ENCODE data around the gene HSPA2.

HSPA2 gene

GRCh38 chr14:64540208-64541202 is at the start of gene HSPA2:
Gene HSPA2, plus strand, starts transcription at chr14:64540741. Its CDS starts 109 bp downstream, at chr14:64540850.
- DNase-seq: peak; percentile 99

GRCh38 chr14:64491637-64492036 is 48.9 kb upstream of the HSPA2 start:
- DNase-seq: no peak

DNA sequence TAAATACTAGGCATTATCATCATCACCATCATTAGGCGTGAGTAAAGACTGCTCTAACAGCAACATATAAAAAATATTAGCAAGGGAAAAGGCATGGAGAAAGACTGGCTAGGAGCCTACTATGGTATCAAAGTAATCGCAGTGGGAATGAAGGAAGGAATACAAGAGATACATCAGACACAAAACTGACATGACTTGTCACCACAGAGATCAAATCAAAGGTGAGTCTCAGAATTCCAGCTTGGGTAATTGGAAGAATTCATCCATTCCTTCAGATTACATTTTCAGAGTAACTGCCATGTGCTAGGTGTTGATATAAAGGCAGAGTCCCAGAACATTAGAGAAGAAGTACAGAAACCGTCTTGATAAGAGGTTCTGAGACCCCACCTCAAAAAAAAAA is 47.1 kb upstream of the HSPA2 start:
- DNase-seq: no peak

DNA sequence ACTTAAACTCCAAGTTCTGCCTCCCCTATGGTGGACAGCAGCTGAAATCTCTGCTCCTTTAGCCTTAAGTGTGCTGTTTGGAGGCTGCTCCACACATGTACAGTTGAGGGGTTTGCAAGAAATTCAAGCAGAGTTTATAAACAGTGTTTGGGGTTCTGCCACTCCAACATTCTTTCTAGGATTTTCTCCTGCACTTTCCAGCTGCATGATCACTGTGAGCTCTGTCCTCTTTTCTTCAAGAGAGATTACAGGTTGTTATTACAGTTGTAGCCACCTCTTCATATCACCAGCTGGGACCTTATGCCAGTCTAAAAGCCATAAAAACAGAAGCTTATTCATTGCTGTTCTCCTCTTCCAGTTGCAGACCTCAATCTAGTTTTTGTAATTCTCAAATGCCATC is 45.3 kb upstream of the HSPA2 start:
- no peak for DNase-seq

GRCh38 chr14:64496764-64497163 is 43.8 kb upstream of the HSPA2 start:
- no peak for DNase-seq

GRCh38 chr14:64500088-64500487 is 40.5 kb upstream of the HSPA2 start:
- DNase-seq: no peak

GRCh38 chr14:64501411-64502171 is 39.0 kb upstream of the HSPA2 start:
- DNase-seq: peak; percentile 34

- DNase-seq: no peak
Measured at GRCh38 chr14:64502456-64502855, 38.1 kb upstream of the HSPA2 start.

GRCh38 chr14:64502887-64503433 is 37.6 kb upstream of the HSPA2 start:
- no peak for DNase-seq

- DNase-seq: peak; percentile 91
Measured at GRCh38 chr14:64503434-64504309, 36.9 kb upstream of the HSPA2 start, which contains the start of gene ZBTB25. Gene ZBTB25, minus strand, starts transcription at chr14:64503838. Its CDS starts 13,305 bp downstream, at chr14:64490533.

DNA sequence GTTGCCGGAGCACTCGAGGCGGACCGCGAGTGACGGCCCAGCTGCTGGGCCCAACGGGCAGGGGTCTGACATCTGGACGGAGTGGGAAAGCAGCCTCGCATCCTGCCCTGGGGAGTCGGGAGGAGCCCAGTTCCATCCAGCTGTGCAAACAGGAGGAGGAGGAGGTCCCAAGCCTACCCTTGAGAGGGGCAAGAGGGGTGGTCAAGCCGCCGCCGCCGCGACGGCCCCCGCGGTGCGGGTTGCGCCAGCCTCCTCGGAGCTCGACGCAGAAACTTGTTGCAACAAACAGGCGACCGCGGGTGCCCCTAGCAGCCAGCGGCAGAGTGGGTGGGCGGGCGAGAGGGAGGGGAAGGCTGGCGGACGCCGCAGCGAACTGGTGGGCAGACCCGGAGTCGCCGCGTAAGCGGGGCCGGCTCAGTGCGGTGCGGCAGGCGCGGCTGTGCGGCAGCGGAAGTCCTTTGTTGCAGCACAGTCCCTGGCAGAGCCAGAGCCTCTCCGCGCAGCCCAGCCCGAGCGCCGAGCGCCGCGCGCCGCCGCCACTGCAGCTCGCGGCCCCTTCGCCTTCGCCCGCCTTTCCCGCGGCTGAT is 36.1 kb upstream of the HSPA2 start, which contains the start of gene ZBTB1:
TSS of gene ZBTB1 (plus strand) at position 461 of the 587 bp plus-strand sequence. CDS start 16,735 bp downstream, outside the sequence.
- peak; percentile 94 for DNase-seq

GRCh38 chr14:64504897-64505794 is 35.4 kb upstream of the HSPA2 start:
- DNase-seq: peak; percentile 88

GRCh38 chr14:64506721-64507120 is 33.8 kb upstream of the HSPA2 start:
- peak; percentile 66 for DNase-seq

GRCh38 chr14:64507376-64508156 is 33.0 kb upstream of the HSPA2 start:
- DNase-seq: peak; percentile 34

DNA sequence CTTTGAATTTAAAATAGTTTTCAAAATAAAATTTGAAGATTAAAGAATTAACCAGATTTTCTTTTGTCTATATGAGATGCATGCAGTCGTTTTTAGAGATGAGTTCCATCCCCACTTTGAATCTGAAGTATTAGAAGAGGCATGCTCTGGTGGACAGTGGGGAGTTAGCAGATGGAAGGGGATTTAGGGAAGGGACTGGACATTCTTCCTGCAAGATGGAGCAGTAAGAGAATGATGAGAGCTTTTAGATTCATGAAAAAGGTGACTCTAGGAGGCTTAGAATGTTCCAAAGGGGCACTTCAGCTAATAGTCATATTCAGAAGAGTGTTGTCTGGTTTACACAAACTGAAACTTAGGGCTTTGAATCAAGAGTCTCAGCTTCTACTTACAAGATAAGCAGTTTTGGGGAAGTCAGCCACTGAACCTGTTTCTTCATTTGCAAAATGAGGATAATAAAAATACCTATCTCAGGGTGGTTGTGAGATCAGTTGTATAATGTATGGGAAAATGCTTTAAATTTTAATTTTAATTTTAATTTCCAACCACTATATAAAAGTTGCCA is 32.2 kb upstream of the HSPA2 start:
- DNase-seq: peak; percentile 45

GRCh38 chr14:64509036-64509435 is 31.5 kb upstream of the HSPA2 start:
- no peak for DNase-seq

DNA sequence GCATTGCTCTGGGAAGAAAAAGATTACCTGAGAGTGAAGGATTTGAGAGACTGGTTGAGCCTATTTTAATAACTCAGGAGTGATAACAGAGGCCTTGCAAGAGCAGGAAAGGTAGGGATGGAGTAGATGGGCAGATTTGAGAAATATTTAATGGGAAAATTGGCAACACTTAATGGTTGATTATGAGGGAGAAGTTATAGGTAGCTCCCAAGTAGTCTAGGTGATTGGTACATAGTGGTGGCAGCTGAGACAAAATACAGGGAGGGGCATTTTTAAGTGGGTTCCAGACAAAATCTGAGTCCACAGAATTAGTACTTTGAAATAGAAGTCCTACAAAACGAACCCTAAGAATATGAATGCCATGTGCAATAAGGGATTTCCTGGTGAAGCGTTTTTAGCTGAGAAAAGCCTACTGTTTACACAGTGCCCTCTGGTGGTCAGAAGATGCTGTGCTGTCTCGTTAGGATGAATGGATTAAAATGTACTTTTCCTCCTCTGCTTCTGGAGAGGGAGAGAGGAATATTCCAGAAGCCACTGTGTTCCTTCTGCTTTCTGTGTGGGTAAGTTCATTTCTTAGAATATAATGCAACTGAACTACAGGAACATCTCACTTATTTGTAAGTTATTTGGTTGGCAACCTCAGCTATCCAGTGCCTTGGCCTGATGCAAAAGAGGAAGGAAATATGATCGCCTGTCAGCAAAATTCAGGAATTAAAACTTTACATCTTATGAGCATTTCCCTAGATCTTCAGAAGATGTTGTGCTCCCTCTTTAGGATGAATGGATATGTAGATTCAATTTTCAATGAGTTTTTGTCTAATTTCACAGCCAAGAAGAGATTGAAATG is 29.5 kb upstream of the HSPA2 start:
- peak; percentile 75 for DNase-seq

- DNase-seq: no peak
Measured at GRCh38 chr14:64513271-64513670, 27.3 kb upstream of the HSPA2 start.
